ENCODE measurements around the gene TMC2. TPM values are rescaled to one million over a fixed set of nuclear protein-coding genes. Genes with fewer than 3 reads are reported as not detected.

Gene TMC2
- total RNA-seq, 1 donor: not detected

GRCh38 chr20:2509468-2509781 is 26.9 kb upstream of the TMC2 start:
- peak overlapping the region; percentile 90 for H3K4me3 ChIP-seq (ENCODE audit: low read depth, low read length)
- DNase-seq (ENCODE audit: low read depth): peak; percentile 40
- TF ChIP-seq CTCF (IDR thresholded peaks at IDR 0.05; ENCODE audit: insufficient read depth, low read length): no peak

GRCh38 chr20:2509794-2510193 is 26.6 kb upstream of the TMC2 start:
- DNase-seq (ENCODE audit: low read depth): no peak
- H3K4me3 ChIP-seq (ENCODE audit: low read depth, low read length): peak overlapping the region; percentile 90
- TF ChIP-seq CTCF (IDR thresholded peaks at IDR 0.05; ENCODE audit: insufficient read depth, low read length): no peak

- no peak overlapping the region for H3K4me3 ChIP-seq (ENCODE audit: low read depth, low read length)
- DNase-seq (ENCODE audit: low read depth): peak; percentile 53
- no peak for TF ChIP-seq CTCF (IDR thresholded peaks at IDR 0.05; ENCODE audit: insufficient read depth, low read length)
Measured at GRCh38 chr20:2515203-2515602, 21.2 kb upstream of the TMC2 start.

GRCh38 chr20:2516399-2516798 is 20.0 kb upstream of the TMC2 start:
- no peak overlapping the region for H3K4me3 ChIP-seq (ENCODE audit: low read depth, low read length)
- DNase-seq (ENCODE audit: low read depth): no peak
- TF ChIP-seq CTCF (IDR thresholded peaks at IDR 0.05; ENCODE audit: insufficient read depth, low read length): no peak

- no peak for DNase-seq (ENCODE audit: low read depth)
- no peak overlapping the region for H3K4me3 ChIP-seq (ENCODE audit: low read depth, low read length)
- TF ChIP-seq CTCF (IDR thresholded peaks at IDR 0.05; ENCODE audit: insufficient read depth, low read length): no peak
Measured at GRCh38 chr20:2518096-2518495, 18.3 kb upstream of the TMC2 start.

GRCh38 chr20:2518558-2518957 is 17.8 kb upstream of the TMC2 start:
- no peak overlapping the region for H3K4me3 ChIP-seq (ENCODE audit: low read depth, low read length)

More at GRCh38 chr20:2518558-2518957, 17.8 kb upstream of the TMC2 start:
- DNase-seq (ENCODE audit: low read depth): no peak
- TF ChIP-seq CTCF (IDR thresholded peaks at IDR 0.05; ENCODE audit: insufficient read depth, low read length): no peak

Data from fibroblast of the aortic adventitia (primary cell).